Activated CD4-positive, alpha-beta memory T cell treated with anti-CD3 and anti-CD28 coated beads for 36 hours (primary cell): Measurements from ENCODE around the gene AFF2. TPM values are rescaled to one million over a fixed set of nuclear protein-coding genes. Genes with fewer than 3 reads are reported as not detected.

Experiments used
- CTCF ChIA-PET: fragments of 350-600 bp; sonication (Branson Sonifier 250); formaldehyde crosslinking; loops from one replicate; lab custom pipeline; 2021; ENCODE audit warnings: antibody characterized with exemption, inconsistent platforms; lab: Charles Lee
- POLR2A ChIA-PET: fragments of 350-600 bp; sonication (Branson Sonifier 250); formaldehyde crosslinking; loops from one replicate; lab custom pipeline; 2021; ENCODE audit warnings: antibody characterized with exemption; lab: Charles Lee
- DNase-seq: peaks from one replicate; pipeline ENCODE4 v3.0.0-alpha.2; 2020
- H3K27ac Mint-ChIP-seq: one replicate; pipeline ENCODE4 v1.8.0; 2021; ENCODE audit warnings: mixed read lengths
- H3K27me3 Mint-ChIP-seq: one replicate; pipeline ENCODE4 v1.8.0; 2021; ENCODE audit warnings: mixed read lengths
- H3K36me3 Mint-ChIP-seq: one replicate; pipeline ENCODE4 v1.8.0; 2021; ENCODE audit warnings: mixed read lengths
- H3K4me1 Mint-ChIP-seq: one replicate; pipeline ENCODE4 v1.8.0; 2021; ENCODE audit warnings: low read depth, mixed read lengths
- H3K4me3 Mint-ChIP-seq: one replicate; pipeline ENCODE4 v1.8.0; 2021; ENCODE audit warnings: mild to moderate bottlenecking, mixed read lengths
- H3K9me3 Mint-ChIP-seq: one replicate; pipeline ENCODE4 v1.8.0; 2021; ENCODE audit warnings: mixed read lengths
- intact Hi-C: fragments of 100-400 bp; cut with micrococcal nuclease; formaldehyde crosslinking; loops from one replicate; pipeline ENCODE4 v1.15.1; 2023
- total RNA-seq, 2 experiments: library from RNA; stranded (reverse); gene quantifications; one replicate each; pipeline ENCODE4 v1.2.3, GENCODE V29; 2021

The AFF2 gene
- total RNA-seq, 2 experiments from 2014 or later = 0.36 to 0.45 TPM

DNA sequence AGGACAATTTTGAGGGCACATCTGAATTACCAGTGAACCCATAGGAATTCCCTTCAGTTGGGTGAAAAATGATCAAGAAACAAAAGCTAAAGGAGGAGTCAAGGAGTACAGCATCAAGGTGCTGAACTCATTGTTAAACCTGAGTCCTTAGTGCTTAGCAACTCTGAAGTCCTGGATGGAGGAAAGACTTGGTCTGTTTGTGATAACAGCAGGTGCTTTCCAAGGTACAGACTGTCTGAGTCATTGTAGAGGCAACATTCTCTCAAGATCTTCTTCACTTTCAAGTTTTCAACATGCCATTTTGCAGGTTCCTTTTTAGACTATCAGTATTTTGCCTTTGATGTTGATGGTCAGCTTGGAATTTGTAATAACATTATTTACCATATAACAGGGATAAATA lies 293.9 kb downstream of the AFF2 start:
- Mint-ChIP-seq H3K9me3 (no peaks in the 10 kb centered on the region), H3K4me1 (no peaks in the 10 kb centered on the region), H3K4me3 (no peak overlapping the region), H3K36me3 (no peaks in the 10 kb centered on the region), H3K27ac (no peak overlapping the region), H3K27me3 (no peaks in the 10 kb centered on the region)
- ChIA-PET CTCF (no interaction called here), POLR2A (no interaction called here)
- no peak for DNase-seq
- intact Hi-C loops = no loop called here

DNA sequence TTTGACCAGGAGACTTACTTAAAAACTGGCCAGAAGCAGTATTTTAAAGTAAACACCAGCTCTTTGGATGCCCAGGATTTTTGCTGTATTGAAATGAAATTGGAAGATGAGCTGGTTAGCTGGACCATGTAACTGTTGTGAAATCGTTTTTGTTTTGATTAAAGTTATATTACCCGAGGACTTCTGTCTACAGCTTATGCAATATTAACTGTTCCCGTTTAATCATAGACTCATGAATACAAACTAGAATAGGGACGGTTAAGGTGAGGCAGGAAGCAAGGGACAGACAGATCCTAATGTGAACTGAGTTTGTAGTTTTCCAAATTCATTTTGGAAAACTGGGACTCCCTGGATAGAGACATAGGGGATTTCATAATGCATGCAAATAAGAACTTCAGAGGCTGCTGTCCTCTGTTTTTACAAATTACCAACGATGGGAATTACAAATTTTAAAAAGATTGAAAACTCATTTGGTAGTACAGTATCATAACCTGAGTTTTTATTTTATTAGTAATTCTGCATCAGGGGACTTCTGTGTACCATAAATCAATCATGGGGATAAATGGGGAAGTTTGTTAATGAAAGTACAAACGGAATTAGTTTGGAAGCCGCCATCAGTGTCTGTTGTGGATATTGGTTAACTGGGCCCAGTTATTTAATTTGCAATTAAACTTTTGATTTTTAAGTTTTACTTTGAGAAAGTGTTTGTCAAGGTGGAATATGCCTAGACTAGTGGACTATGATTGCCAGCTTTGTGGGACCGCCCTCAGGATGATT lies 304.4 kb downstream of the AFF2 start:
- no peak for DNase-seq
- H3K36me3 Mint-ChIP-seq = no peaks in the 10 kb centered on the region
- intact Hi-C loops = no loop called here
- no peaks in the 10 kb centered on the region for H3K27me3 Mint-ChIP-seq
- no peaks in the 10 kb centered on the region for H3K4me1 Mint-ChIP-seq
- H3K9me3 Mint-ChIP-seq = no peaks in the 10 kb centered on the region
- POLR2A ChIA-PET = no interaction called here
- no peak overlapping the region for H3K4me3 Mint-ChIP-seq
- H3K27ac Mint-ChIP-seq = no peak overlapping the region
- CTCF ChIA-PET = no interaction called here

DNA sequence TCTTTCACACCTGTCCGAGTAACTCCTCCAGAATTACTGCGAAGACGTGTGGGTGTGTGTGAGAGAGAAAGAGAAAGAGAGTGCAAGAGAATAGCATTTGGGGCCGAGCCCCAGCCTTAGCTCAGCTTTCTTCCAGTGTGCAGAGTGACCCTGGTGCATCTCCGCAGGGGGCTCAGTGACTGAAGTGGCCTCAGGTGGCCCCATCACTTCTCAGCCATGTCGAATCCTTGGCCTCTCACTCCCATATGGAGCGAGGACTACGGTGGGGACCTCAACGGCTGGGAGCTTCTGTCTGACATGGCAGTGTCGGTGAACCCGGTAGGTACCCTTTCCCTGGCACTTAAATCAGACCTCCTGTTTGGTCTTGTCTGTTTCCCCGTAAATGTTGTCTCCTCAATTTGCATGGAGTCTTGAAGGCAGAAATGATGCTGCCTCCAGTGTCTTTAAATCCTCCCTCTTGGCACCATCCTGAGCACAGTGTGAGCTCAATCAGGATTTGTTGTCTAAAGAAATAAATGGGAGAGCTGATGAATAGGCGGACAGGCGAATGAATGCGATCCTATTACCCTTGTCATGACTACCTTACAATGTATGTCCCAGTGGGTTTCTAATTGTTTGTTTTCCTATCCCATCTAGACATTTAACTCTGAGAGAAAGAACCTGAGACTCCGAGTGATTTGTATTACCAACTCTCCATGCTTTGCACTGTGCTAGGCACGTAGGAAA lies 305.9 kb downstream of the AFF2 start:
- POLR2A ChIA-PET = no interaction called here
- DNase-seq = no peak
- H3K9me3 Mint-ChIP-seq = no peaks in the 10 kb centered on the region
- no peak overlapping the region for H3K4me3 Mint-ChIP-seq
- no peaks in the 10 kb centered on the region for H3K27me3 Mint-ChIP-seq
- CTCF ChIA-PET = no interaction called here
- no peaks in the 10 kb centered on the region for H3K36me3 Mint-ChIP-seq
- no peaks in the 10 kb centered on the region for H3K4me1 Mint-ChIP-seq
- no peak overlapping the region for H3K27ac Mint-ChIP-seq
- intact Hi-C loops = no loop called here

DNA sequence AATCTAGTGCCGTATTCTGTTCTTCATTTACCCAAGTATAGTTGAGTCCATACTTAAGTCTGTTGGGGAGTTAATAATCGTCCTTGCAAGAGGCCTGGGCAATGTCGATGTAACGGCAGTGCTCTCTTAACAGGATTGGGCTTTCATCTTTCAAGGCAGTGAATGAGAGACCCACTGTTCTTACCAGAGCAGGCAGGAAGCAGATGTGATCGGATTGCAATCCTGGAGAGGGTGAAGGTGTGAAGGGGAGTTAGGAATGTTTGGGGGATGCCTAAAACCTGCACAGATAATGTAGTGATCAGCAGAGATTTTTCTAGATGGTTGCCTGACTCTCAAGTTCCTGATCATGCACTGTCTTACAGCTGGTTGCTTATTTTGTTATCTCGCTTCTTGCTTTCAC lies 308.4 kb downstream of the AFF2 start:
- no peak overlapping the region for H3K27ac Mint-ChIP-seq
- H3K9me3 Mint-ChIP-seq = no peaks in the 10 kb centered on the region
- H3K27me3 Mint-ChIP-seq = no peaks in the 10 kb centered on the region
- CTCF ChIA-PET = no interaction called here
- no peaks in the 10 kb centered on the region for H3K4me1 Mint-ChIP-seq
- intact Hi-C loops = no loop called here
- POLR2A ChIA-PET = no interaction called here
- H3K4me3 Mint-ChIP-seq = no peak overlapping the region
- no peaks in the 10 kb centered on the region for H3K36me3 Mint-ChIP-seq
- no peak for DNase-seq

DNA sequence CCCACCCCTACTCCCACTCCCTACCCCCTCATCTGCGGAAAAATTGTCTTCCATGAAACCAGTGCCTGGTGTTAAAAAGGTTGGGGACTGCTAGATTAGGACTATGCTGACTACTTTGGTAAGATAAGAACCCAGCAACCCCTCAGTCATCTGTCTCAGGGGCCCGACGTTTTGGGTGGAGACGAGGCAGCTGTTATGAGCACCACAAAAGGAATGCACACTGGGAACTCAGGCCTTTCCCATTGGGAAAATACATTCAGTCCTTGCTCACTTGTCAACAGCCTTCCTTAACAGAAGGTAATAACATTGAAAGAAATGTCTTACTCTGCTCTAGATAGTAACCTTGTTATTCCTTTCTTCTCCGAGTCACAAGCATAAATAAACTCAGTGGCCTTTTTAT lies 310.8 kb downstream of the AFF2 start:
- Mint-ChIP-seq H3K4me1 (no peaks in the 10 kb centered on the region), H3K36me3 (no peaks in the 10 kb centered on the region), H3K9me3 (no peaks in the 10 kb centered on the region), H3K27ac (no peak overlapping the region), H3K27me3 (no peaks in the 10 kb centered on the region), H3K4me3 (no peak overlapping the region)
- CTCF ChIA-PET = no interaction called here
- POLR2A ChIA-PET = no interaction called here
- no peak for DNase-seq
- intact Hi-C loops = no loop called here

DNA sequence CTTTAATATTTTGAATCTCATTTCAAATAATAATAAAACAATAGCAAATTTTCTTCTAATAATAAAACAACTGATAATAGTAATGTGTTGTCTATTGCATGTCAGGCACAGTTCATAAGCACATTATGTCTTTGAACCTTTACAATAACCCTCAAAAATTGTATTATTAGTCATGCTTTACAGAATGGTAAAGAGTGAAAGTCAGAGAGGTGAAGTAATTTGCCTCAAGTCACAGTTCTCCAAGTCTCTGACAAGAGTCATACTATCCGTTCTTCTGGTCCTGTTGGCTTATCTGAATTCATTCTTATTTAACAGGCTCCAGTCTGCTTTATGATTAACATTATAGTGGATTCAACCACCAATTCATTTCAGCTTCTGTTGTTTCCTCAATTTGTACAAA lies 313.0 kb downstream of the AFF2 start:
- Mint-ChIP-seq H3K4me3 (no peak overlapping the region), H3K9me3 (no peaks in the 10 kb centered on the region), H3K27me3 (no peaks in the 10 kb centered on the region), H3K4me1 (no peaks in the 10 kb centered on the region), H3K27ac (no peak overlapping the region), H3K36me3 (no peaks in the 10 kb centered on the region)
- no peak for DNase-seq
- ChIA-PET POLR2A (no interaction called here), CTCF (no interaction called here)
- intact Hi-C loops = no loop called here

DNA sequence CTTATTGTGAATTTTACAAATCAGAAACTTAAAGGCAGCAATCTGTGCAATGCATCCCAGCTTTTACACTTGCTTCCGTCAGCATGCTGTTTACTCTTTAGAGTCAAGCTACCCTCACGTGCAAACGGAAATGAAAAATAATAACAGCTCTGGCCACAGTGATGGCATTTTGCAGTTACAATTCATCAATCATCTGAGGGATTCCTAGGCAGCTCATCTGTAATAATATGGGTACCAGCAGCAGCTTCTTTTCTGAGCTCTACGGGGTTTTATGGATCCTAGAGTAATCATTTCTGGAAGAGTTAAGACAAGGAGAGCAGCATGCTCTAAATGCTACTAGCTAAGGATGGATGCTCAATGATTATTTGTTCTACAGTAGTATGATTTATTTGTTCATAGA lies 313.6 kb downstream of the AFF2 start:
- ChIA-PET CTCF (no interaction called here), POLR2A (no interaction called here)
- intact Hi-C loops = no loop called here
- DNase-seq = no peak
- no peaks in the 10 kb centered on the region for H3K36me3 Mint-ChIP-seq
- no peaks in the 10 kb centered on the region for H3K4me1 Mint-ChIP-seq
- H3K4me3 Mint-ChIP-seq = no peak overlapping the region
- H3K9me3 Mint-ChIP-seq = no peaks in the 10 kb centered on the region
- no peaks in the 10 kb centered on the region for H3K27me3 Mint-ChIP-seq
- H3K27ac Mint-ChIP-seq = no peak overlapping the region

DNA sequence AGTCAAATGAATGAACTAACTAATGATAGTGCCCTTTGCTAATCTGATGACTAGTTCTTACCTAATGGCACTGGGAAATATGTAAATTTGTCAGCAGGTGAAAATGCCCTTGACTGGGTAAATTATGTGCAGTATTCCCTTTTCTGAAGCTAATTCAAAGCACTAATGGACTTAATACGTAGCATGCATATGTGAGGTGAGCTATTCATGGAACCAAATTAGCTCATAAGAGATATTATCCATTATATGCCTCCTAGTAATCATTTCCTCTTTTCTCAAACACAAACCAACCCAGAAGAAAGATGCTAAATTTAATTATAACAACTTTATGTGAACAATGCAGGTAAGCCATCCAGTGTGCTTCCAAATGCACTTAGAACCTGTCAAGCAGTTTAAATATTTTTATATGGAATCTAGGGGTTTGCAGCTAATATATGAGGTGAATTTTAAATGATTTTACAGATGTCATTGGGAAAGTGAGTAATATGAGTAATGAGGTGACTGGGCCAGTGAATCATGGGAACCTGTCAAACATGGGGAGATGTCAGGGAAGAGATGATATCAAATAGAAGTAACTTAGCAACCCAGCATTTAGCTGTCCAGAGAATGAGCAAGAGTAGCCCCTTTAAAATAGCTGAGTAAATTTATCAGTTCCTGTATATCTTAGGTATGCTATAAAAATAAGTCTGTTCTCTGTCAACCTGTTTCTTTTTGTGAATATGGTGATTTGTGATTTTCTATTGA lies 315.0 kb downstream of the AFF2 start:
- no peak for DNase-seq
- ChIA-PET POLR2A (no interaction called here), CTCF (no interaction called here)
- no peak overlapping the region for H3K4me3 Mint-ChIP-seq
- H3K36me3 Mint-ChIP-seq = no peaks in the 10 kb centered on the region
- no peak overlapping the region for H3K27ac Mint-ChIP-seq
- H3K27me3 Mint-ChIP-seq = no peaks in the 10 kb centered on the region
- intact Hi-C loops = no loop called here
- no peaks in the 10 kb centered on the region for H3K9me3 Mint-ChIP-seq
- H3K4me1 Mint-ChIP-seq = no peaks in the 10 kb centered on the region

DNA sequence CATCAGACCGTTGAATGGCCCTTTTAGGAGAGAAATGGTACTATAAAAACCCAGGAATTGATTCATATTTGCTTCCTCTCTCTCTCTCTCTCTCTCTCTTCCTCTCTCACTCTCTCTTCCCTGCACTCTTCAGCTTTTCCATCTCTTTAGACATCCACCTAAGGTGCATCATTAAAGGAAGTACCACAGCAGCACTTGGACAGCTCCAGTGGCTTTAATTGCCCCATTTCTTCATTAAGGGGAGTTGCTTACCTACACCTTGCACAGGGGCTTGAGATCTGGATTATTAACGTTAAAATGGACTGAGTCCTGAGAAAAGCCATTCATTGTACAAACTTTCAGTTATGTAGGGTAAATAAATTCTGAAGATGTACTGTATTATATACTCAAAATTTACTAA lies 323.6 kb downstream of the AFF2 start:
- Mint-ChIP-seq H3K4me1 (no peaks in the 10 kb centered on the region), H3K27ac (no peak overlapping the region), H3K4me3 (no peak overlapping the region), H3K9me3 (no peaks in the 10 kb centered on the region), H3K36me3 (no peaks in the 10 kb centered on the region), H3K27me3 (no peaks in the 10 kb centered on the region)
- ChIA-PET POLR2A (no interaction called here), CTCF (no interaction called here)
- no peak for DNase-seq
- intact Hi-C loops = no loop called here

DNA sequence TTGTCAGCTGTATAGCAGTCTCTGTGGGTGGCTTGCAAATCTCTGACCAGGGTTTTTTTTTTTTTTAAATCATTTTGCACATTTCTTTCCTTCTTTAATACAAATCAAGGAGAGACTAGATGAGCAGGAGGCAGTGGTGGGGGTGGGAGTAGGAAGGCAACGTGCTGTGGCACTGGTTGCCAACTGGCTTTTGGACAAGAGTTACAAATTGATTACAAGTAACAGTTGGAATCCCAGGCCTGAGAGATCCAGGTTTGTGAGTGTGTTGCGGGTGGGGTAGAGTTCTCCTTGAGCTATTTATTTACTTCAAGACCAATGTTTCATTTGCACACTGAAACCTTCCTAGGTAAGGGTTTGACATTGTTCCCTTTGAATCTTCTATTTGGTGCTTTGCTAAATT lies 325.3 kb downstream of the AFF2 start:
- H3K36me3 Mint-ChIP-seq = no peaks in the 10 kb centered on the region
- H3K27ac Mint-ChIP-seq = no peak overlapping the region
- peaks cover 10% of the 10 kb centered on the region for H3K9me3 Mint-ChIP-seq
- no peaks in the 10 kb centered on the region for H3K27me3 Mint-ChIP-seq
- ChIA-PET CTCF (no interaction called here), POLR2A (no interaction called here)
- no peak for DNase-seq
- intact Hi-C loops = no loop called here
- H3K4me3 Mint-ChIP-seq = no peak overlapping the region
- no peaks in the 10 kb centered on the region for H3K4me1 Mint-ChIP-seq

DNA sequence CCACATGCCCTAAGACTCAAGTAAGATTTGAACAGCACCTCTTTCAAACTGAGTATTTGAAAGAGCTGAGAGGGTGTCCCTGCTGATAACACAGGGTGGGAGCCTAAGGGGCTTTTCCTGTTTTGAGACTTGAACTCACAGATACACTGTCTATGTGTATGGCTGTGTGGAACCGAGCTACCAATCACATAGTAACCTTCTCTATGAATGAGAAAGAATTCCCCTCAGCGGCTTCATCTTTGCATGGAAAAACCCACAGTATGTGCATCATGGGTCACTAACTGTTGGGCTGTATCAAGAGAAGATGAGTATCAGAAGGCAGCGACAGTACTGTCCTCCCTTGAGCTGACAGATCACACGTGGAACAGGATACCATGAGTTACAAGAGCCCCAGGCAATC lies 336.3 kb downstream of the AFF2 start:
- no peak overlapping the region for H3K27ac Mint-ChIP-seq
- H3K27me3 Mint-ChIP-seq = no peaks in the 10 kb centered on the region
- POLR2A ChIA-PET = no interaction called here
- no peaks in the 10 kb centered on the region for H3K36me3 Mint-ChIP-seq
- DNase-seq = no peak
- no peak overlapping the region for H3K4me3 Mint-ChIP-seq
- CTCF ChIA-PET = no interaction called here
- H3K9me3 Mint-ChIP-seq = no peaks in the 10 kb centered on the region
- H3K4me1 Mint-ChIP-seq = no peaks in the 10 kb centered on the region
- intact Hi-C loops = no loop called here

DNA sequence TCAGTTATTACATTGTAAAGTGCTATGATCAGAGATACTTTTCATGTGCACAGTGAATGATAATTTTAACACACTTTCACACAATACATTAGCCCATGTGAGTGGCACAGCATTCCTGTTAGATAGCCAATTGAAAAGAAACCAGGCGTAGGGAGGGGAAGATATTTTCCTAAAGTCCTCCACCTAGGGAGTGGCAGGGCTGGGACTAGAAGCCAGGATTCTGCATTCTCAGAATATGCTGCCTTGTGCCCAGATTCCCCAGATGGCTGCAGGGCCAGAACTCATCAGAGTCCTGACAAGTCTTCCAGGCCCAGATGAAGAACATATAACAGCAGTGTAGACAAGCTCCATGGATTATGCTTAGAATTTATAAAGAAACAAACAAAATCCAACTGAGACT lies 350.2 kb downstream of the AFF2 start:
- Mint-ChIP-seq H3K4me3 (no peak overlapping the region), H3K9me3 (no peaks in the 10 kb centered on the region), H3K27ac (no peak overlapping the region), H3K27me3 (no peaks in the 10 kb centered on the region), H3K36me3 (no peaks in the 10 kb centered on the region), H3K4me1 (no peaks in the 10 kb centered on the region)
- POLR2A ChIA-PET = no interaction called here
- CTCF ChIA-PET = no interaction called here
- DNase-seq = no peak
- intact Hi-C loops = no loop called here
